Measurements from ENCODE around the gene DNM1.

DNM1 gene

DNA sequence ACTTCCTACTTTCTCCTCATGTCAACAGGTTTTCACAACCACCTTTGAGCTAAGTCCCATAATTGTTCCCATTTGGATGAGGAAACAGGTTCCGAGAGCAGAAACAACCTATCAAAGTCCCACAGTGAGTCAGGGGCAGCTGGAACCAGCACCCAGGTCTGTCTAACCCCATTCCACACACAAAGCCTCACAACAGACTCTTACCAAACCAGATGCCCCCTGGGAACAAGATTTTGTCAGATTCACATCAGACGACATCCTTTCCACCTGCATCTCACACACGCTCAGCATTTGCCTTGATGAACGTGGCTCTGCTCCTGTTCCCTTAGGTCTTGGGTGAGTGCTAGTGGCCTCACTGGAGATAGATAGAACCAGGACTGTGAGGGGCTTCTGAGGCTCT is 89.9 kb downstream of the DNM1 start:
- no peaks in the 10 kb centered on the region for H3K27me3 ChIP-seq (ENCODE audit: control insufficient read depth in 2 of 2, insufficient read depth in 2 of 2, low read length in 2 of 2)
- H3K4me3 ChIP-seq (ENCODE audit: low read length in 2 of 2), result no peak overlapping the region
- H3K9ac ChIP-seq (ENCODE audit: low read depth in 1 of 2, low read length in 2 of 2), result no peak overlapping the region
- H3K27ac ChIP-seq (ENCODE audit: low read depth in 2 of 2, low read length in 2 of 2), result no peak overlapping the region
- no peaks in the 10 kb centered on the region for H3K9me3 ChIP-seq (ENCODE audit: control insufficient read depth in 2 of 2, low read length in 2 of 2)
- H3K36me3 ChIP-seq (ENCODE audit: control insufficient read depth in 2 of 2, insufficient read depth in 2 of 2, low read length in 2 of 2), result no peaks in the 10 kb centered on the region
- H3K4me1 ChIP-seq (ENCODE audit: control insufficient read depth in 2 of 2, insufficient read depth in 2 of 2, low read length in 2 of 2), result peaks cover 17 to 19% of the 10 kb centered on the region in 2 donors

- Histone ChIP-seq H3K27ac (ENCODE audit: low read depth in 2 of 2, low read length in 2 of 2) (no peak overlapping the region), H3K36me3 (ENCODE audit: control insufficient read depth in 2 of 2, insufficient read depth in 2 of 2, low read length in 2 of 2) (no peaks in the 10 kb centered on the region), H3K9me3 (ENCODE audit: control insufficient read depth in 2 of 2, low read length in 2 of 2) (no peaks in the 10 kb centered on the region), H3K27me3 (ENCODE audit: control insufficient read depth in 2 of 2, insufficient read depth in 2 of 2, low read length in 2 of 2) (no peaks in the 10 kb centered on the region), H3K9ac (ENCODE audit: low read depth in 1 of 2, low read length in 2 of 2) (no peak overlapping the region), H3K4me3 (ENCODE audit: low read length in 2 of 2) (no peak overlapping the region), H3K4me1 (ENCODE audit: control insufficient read depth in 2 of 2, insufficient read depth in 2 of 2, low read length in 2 of 2) (peaks cover 17 to 25% of the 10 kb centered on the region in 2 donors)
Observed at GRCh38 chr9:128294142-128294541, 91.0 kb downstream of the DNM1 start.

DNA sequence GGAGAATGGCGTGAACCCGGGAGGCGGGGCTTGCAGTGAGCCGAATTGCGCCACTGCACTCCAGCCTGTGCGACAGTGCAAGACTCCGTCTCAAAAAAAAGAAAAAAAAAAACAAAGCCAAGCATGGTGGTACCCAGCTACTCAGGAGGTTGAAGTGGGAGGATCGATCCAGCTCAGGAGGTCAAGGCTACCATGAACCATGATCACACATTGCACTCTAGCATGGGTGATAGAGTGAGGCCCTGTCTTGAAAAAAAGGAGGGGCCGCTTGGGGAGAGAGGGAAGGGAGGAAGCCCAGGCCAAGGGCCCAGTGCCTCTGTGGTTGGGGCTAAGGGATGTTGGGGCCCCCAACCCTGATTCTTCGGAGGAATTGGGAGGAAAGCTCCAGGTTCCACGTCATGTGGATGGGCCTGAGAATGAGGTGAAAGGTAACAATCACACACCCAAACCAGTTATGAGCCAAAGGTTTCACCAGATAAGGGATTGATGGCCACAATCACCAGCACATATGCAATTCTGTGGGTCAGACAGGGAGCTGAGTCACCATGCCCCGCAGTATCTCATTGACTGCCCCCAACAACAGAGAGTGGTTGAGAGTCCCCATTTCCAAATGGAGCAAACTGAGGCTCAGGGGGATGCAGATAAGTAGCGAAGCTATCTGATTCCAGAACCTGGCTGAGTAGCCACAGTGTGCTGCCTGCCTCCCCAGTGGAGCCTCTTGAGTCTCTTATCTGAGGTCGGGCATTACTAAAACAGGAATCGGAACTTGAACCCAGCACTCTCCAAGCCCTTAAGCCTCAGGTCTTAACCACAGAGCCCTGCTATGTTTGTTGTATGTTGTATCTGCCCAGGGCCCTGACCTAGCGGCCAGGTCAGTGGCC is 93.4 kb downstream of the DNM1 start:
- peak overlapping the region in 1 of 2 donors; percentile 33 for H3K4me3 ChIP-seq (ENCODE audit: low read length in 2 of 2)
- H3K36me3 ChIP-seq (ENCODE audit: control insufficient read depth in 2 of 2, insufficient read depth in 2 of 2, low read length in 2 of 2), result no peaks in the 10 kb centered on the region
- no peaks in the 10 kb centered on the region for H3K9me3 ChIP-seq (ENCODE audit: control insufficient read depth in 2 of 2, low read length in 2 of 2)
- peaks cover 17 to 26% of the 10 kb centered on the region in 2 donors for H3K4me1 ChIP-seq (ENCODE audit: control insufficient read depth in 2 of 2, insufficient read depth in 2 of 2, low read length in 2 of 2)
- peak overlapping the region; percentile 3 to 11 for H3K9ac ChIP-seq (ENCODE audit: low read depth in 1 of 2, low read length in 2 of 2)
- peak overlapping the region; percentile 59 to 64 for H3K27ac ChIP-seq (ENCODE audit: low read depth in 2 of 2, low read length in 2 of 2)
- no peaks in the 10 kb centered on the region for H3K27me3 ChIP-seq (ENCODE audit: control insufficient read depth in 2 of 2, insufficient read depth in 2 of 2, low read length in 2 of 2)

- Histone ChIP-seq H3K4me3 (ENCODE audit: low read length in 2 of 2) (peak overlapping the region in 1 of 2 donors; percentile 33), H3K27me3 (ENCODE audit: control insufficient read depth in 2 of 2, insufficient read depth in 2 of 2, low read length in 2 of 2) (no peaks in the 10 kb centered on the region), H3K9me3 (ENCODE audit: control insufficient read depth in 2 of 2, low read length in 2 of 2) (no peaks in the 10 kb centered on the region), H3K36me3 (ENCODE audit: control insufficient read depth in 2 of 2, insufficient read depth in 2 of 2, low read length in 2 of 2) (no peaks in the 10 kb centered on the region), H3K27ac (ENCODE audit: low read depth in 2 of 2, low read length in 2 of 2) (peak overlapping the region; percentile 59 to 64), H3K9ac (ENCODE audit: low read depth in 1 of 2, low read length in 2 of 2) (no peak overlapping the region), H3K4me1 (ENCODE audit: control insufficient read depth in 2 of 2, insufficient read depth in 2 of 2, low read length in 2 of 2) (peaks cover 17 to 26% of the 10 kb centered on the region in 2 donors)
Observed at GRCh38 chr9:128297221-128297773, 94.1 kb downstream of the DNM1 start.

DNA sequence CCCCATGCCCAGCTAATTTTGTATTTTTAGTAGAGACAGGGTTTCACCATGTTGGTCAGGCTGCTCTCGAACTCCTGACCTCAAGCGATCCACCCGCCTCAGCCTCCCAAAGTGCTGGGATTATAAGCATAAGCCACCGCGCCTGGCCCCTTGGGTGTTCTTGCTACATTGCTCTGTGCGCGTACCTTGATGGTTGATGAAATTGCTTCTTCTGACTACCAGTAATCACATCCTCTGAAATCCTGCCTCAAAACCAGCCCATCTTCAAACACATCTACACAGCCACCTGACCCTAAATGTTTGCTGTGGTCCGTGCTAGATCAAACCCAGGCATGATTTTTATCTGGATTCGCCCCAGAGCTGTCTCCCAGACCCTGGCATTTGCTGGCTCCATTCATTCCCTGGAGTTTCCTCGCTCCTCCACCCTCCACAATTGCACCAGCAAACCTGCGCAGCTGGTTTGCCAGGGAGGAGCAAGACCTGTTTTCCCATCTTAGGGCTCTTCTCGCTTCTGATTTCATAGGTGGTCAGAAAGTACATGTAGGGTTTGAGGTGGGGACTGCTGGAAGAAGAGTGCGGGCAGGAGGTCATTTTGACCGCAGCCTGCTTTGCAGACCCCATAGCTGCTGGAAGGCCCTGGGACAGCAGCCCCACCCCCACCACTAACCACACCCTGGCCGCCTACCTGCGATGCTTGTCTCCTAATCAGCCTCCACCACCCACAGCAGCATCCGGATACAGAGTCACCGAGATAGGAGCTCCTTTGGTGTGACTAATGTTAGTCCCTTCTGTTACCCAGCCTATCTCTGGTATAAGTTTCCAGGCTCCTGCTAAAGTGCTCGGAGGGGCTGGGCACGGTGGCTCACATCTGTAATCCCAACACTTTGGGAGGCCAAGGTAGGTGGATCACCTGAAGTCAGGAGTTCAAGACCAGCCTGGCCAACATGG is 95.6 kb downstream of the DNM1 start:
- H3K9ac ChIP-seq (ENCODE audit: low read depth in 1 of 2, low read length in 2 of 2), result peak overlapping the region in 1 of 2 donors; percentile 43
- peak overlapping the region; percentile 38 to 63 for H3K27ac ChIP-seq (ENCODE audit: low read depth in 2 of 2, low read length in 2 of 2)
- H3K4me1 ChIP-seq (ENCODE audit: control insufficient read depth in 2 of 2, insufficient read depth in 2 of 2, low read length in 2 of 2), result peaks cover 17 to 26% of the 10 kb centered on the region in 2 donors

DNA sequence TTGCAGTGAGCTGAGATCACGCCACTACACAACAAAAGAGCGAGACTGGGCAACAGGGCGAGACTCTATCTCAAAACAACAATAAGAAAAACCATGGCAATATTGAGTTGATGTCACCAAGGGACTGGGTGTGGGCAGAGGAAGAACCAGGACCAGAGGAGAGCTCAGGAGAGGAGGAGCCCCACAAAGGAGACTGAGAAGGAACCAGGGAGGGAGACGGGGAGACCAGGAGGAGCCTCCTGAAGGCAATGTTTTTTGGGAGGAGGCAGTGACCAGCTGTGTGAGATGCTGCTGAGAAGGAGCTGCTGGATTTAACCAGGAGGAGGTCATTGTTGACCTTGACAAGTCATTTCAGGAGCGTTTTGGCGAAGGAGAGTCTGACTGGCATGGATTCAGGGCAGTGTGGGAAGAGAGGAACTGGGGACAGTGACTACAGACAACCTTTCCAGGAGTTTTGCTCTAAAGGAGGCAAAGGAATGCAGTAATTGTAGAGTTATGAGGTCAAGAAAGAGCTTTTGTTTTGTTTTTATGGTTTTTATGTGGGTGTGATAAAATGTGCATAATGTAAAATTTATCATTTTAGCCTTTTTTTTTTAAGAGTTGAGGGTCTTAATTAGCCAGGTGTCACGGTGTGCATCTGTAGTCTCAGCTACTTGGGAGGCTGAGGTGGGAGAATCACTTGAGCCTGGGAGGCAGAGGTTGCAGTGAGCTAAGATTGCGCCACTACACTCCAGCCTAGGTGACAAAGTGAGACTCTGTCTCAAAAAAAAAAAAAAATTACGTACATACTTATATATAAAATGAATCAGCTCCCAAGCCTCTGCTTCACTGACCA is 101.2 kb downstream of the DNM1 start:
- H3K4me1 ChIP-seq (ENCODE audit: control insufficient read depth in 2 of 2, insufficient read depth in 2 of 2, low read length in 2 of 2), result peaks cover 0 to 3% of the 10 kb centered on the region in 2 donors
- no peaks in the 10 kb centered on the region for H3K9me3 ChIP-seq (ENCODE audit: control insufficient read depth in 2 of 2, low read length in 2 of 2)
- no peak overlapping the region for H3K9ac ChIP-seq (ENCODE audit: low read depth in 1 of 2, low read length in 2 of 2)
- H3K27me3 ChIP-seq (ENCODE audit: control insufficient read depth in 2 of 2, insufficient read depth in 2 of 2, low read length in 2 of 2), result no peaks in the 10 kb centered on the region
- no peak overlapping the region for H3K4me3 ChIP-seq (ENCODE audit: low read length in 2 of 2)
- H3K36me3 ChIP-seq (ENCODE audit: control insufficient read depth in 2 of 2, insufficient read depth in 2 of 2, low read length in 2 of 2), result peaks cover 3 to 4% of the 10 kb centered on the region in 2 donors
- H3K27ac ChIP-seq (ENCODE audit: low read depth in 2 of 2, low read length in 2 of 2), result no peak overlapping the region

More for the DNA sequence above, 95.6 kb downstream of the DNM1 start:
- Histone ChIP-seq H3K36me3 (ENCODE audit: control insufficient read depth in 2 of 2, insufficient read depth in 2 of 2, low read length in 2 of 2) (no peaks in the 10 kb centered on the region), H3K9me3 (ENCODE audit: control insufficient read depth in 2 of 2, low read length in 2 of 2) (no peaks in the 10 kb centered on the region), H3K4me3 (ENCODE audit: low read length in 2 of 2) (peak overlapping the region in 1 of 2 donors; percentile 20), H3K27me3 (ENCODE audit: control insufficient read depth in 2 of 2, insufficient read depth in 2 of 2, low read length in 2 of 2) (no peaks in the 10 kb centered on the region)
